Fibroblast of pulmonary artery (primary cell): ENCODE results near the gene SH2D7.

Source experiments
- DNase-seq: peaks from one replicate; pipeline ENCODE4 v3.0.0-alpha.2; 2010; ENCODE audit warnings: low read depth
- H3K4me3 ChIP-seq: replicated peaks from 2 replicates; pipeline ENCODE4 v1.5.1; 2011; ENCODE audit warnings: low read depth, mild to moderate bottlenecking, control low read depth, low read length, moderate library complexity
- TF ChIP-seq, protein P1 (sequence below): IDR thresholded peaks from 2 replicates; pipeline ENCODE4 v1.5.1; 2011; ENCODE audit warnings: mild to moderate bottlenecking, control low read depth, low read length, inconsistent platforms; ENCODE audit errors: missing control alignments

SH2D7 gene

DNA sequence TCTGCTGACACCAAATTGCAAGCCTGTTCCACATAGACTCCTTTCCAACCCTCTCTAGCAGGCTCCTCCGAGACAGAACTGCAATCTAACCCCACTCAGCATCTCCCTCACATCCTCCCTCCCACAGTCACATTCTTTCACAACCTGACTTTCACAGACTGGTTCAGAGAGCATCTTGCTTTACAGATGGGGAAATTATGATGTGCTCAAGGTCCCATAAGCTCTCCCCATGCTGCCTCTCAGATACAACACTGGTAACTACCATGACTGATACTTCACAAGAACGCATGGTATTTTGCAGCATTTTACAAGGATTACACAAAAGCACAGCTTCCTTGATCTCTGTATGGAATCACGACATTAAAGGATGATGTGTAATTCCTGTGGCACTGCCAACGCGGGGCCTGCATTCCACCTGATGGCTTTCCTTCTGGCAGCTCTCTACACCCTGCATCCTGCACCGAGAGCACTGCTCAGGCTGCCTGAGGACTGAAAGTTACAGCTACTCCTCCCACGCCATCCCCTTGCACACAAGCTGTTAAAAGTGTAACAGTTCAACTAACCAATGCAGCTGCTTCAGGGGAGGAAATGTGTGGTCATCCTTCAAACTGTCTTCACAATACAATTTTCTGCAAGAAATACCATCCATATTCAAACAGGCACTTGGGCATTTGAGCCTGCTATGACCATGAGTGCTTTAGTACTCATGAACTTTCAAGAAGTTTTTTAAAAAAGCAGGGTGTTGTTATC, 42.5 kb upstream of the SH2D7 start:
- no peak overlapping the region for H3K4me3 ChIP-seq
- DNase-seq, result peak; percentile 75
- TF ChIP-seq, protein P1, sequence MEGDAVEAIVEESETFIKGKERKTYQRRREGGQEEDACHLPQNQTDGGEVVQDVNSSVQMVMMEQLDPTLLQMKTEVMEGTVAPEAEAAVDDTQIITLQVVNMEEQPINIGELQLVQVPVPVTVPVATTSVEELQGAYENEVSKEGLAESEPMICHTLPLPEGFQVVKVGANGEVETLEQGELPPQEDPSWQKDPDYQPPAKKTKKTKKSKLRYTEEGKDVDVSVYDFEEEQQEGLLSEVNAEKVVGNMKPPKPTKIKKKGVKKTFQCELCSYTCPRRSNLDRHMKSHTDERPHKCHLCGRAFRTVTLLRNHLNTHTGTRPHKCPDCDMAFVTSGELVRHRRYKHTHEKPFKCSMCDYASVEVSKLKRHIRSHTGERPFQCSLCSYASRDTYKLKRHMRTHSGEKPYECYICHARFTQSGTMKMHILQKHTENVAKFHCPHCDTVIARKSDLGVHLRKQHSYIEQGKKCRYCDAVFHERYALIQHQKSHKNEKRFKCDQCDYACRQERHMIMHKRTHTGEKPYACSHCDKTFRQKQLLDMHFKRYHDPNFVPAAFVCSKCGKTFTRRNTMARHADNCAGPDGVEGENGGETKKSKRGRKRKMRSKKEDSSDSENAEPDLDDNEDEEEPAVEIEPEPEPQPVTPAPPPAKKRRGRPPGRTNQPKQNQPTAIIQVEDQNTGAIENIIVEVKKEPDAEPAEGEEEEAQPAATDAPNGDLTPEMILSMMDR, result no peak

- H3K4me3 ChIP-seq, result no peak overlapping the region
- TF ChIP-seq, protein P1, result no peak
- DNase-seq, result peak; percentile 41
Observed at GRCh38 chr15:78050441-78050809, 41.9 kb upstream of the SH2D7 start.

DNA sequence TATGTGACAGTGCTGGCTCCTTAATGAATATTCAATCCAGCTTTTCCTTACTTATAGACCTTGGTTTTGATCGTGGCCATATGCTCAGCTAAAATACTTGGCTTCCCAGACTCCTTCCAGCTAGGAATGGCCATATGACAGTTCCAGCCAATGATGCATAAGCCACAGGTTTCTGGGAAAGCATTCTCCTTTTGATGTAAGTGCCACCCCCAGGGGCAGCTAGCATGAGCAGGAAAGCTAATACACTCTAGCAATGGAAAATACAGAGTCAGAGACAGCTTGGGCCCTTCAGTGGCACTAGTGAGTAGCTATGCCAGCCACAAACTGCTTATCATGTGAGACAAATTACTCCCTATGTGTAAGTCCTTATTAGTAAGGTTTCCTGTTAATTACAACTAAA, 41.5 kb upstream of the SH2D7 start:
- no peak for DNase-seq
- TF ChIP-seq, protein P1, result no peak
- H3K4me3 ChIP-seq, result no peak overlapping the region

- H3K4me3 ChIP-seq, result no peak overlapping the region
- TF ChIP-seq, protein P1, result no peak
Observed at GRCh38 chr15:78051596-78051995, 40.8 kb upstream of the SH2D7 start.

DNA sequence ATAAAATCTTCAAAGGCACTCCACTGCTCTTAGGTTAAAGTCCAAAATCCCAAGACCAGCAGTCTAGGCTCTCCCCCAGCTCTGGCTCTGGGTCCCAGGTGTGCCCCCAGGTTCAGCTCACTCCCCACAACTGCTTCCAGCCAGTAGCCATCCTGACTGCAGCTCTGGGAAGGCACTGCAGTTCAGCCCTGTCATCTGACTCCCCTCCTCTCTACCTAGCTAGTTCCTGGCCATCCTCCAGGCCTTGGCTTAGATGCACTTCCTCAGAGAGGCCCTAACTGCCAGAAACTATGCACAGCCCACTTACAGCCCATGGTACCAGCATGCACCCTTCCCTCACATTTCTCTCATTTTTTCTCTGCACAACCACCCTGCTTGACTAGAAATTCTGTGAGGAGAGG, 40.4 kb upstream of the SH2D7 start:
- TF ChIP-seq, protein P1, result no peak
- DNase-seq, result peak; percentile 64
- no peak overlapping the region for H3K4me3 ChIP-seq

More at GRCh38 chr15:78051596-78051995, 40.8 kb upstream of the SH2D7 start:
- DNase-seq, result no peak

- no peak overlapping the region for H3K4me3 ChIP-seq
- TF ChIP-seq, protein P1, result no peak
Observed at GRCh38 chr15:78052545-78052944, 39.8 kb upstream of the SH2D7 start.

GRCh38 chr15:78054518-78054917, 37.8 kb upstream of the SH2D7 start:
- TF ChIP-seq, protein P1, result no peak
- H3K4me3 ChIP-seq, result no peak overlapping the region
- DNase-seq, result no peak

More at GRCh38 chr15:78052545-78052944, 39.8 kb upstream of the SH2D7 start:
- no peak for DNase-seq
